Bone marrow (tissue), 2 donors: ENCODE data around the gene ITGB3.

Experiments
- DNase-seq, 2 donors: peaks; one replicate each; lab custom pipeline; 2025; lab: John Stamatoyannopoulos, UW

The ITGB3 gene

GRCh38 chr17:47299239-47299910, 45.7 kb downstream of the ITGB3 start:
- no peak for DNase-seq

- DNase-seq: no peak
Measured at GRCh38 chr17:47300718-47301117, 47.1 kb downstream of the ITGB3 start.

GRCh38 chr17:47301161-47301560, 47.5 kb downstream of the ITGB3 start:
- no peak for DNase-seq

- no peak for DNase-seq
Measured at GRCh38 chr17:47301831-47302230, 48.2 kb downstream of the ITGB3 start.

GRCh38 chr17:47304186-47304585, 50.6 kb downstream of the ITGB3 start:
- DNase-seq: no peak

GRCh38 chr17:47305302-47305923, 51.8 kb downstream of the ITGB3 start:
- no peak for DNase-seq

- no peak for DNase-seq
Measured at GRCh38 chr17:47310186-47310733, 56.6 kb downstream of the ITGB3 start.

GRCh38 chr17:47311420-47311819, 57.8 kb downstream of the ITGB3 start:
- DNase-seq: no peak

- peak in 1 of 2 donors; percentile 29 for DNase-seq
Measured at GRCh38 chr17:47315451-47316266, 62.0 kb downstream of the ITGB3 start.

- DNase-seq: no peak
Measured at GRCh38 chr17:47316311-47316710, 62.7 kb downstream of the ITGB3 start.

- no peak for DNase-seq
Measured at GRCh38 chr17:47317119-47317518, 63.5 kb downstream of the ITGB3 start.

- no peak for DNase-seq
Measured at GRCh38 chr17:47318197-47318918, 64.7 kb downstream of the ITGB3 start.

GRCh38 chr17:47320879-47321502, 67.4 kb downstream of the ITGB3 start:
- DNase-seq: no peak

- DNase-seq: peak; percentile 72 to 75
Measured at GRCh38 chr17:47323382-47324223, 70.0 kb downstream of the ITGB3 start, which contains the start of gene EFCAB13. TSS of gene EFCAB13 (plus strand) at chr17:47323955. CDS start at chr17:47328354, 4,399 bp downstream.

GRCh38 chr17:47324224-47325020, 70.8 kb downstream of the ITGB3 start:
- DNase-seq: peak; percentile 61 to 72

- no peak for DNase-seq
Measured at GRCh38 chr17:47325176-47325575, 71.5 kb downstream of the ITGB3 start.

- no peak for DNase-seq
Measured at GRCh38 chr17:47330548-47330947, 76.9 kb downstream of the ITGB3 start.

- no peak for DNase-seq
Measured at GRCh38 chr17:47332287-47332686, 78.7 kb downstream of the ITGB3 start.

GRCh38 chr17:47335101-47335936, 81.7 kb downstream of the ITGB3 start:
- no peak for DNase-seq
